ENCODE results near the gene SYCE3.
"Not testable (repeated sequence)": the region's sequence is repeated elsewhere in the genome, so short reads cannot be mapped to it uniquely, and the experiment has no call there.

Gene SYCE3

GRCh38 chr22:50520184-50520583 lies 42.5 kb downstream of the SYCE3 start:
- DNase-seq (ENCODE audit: low spot score) = not testable (repeated sequence)

GRCh38 chr22:50519151-50519550 lies 43.6 kb downstream of the SYCE3 start:
- no peak for DNase-seq (ENCODE audit: low spot score)

- DNase-seq (ENCODE audit: low spot score) = no peak
These were observed 44.1 kb downstream of the SYCE3 start for GRCh38 chr22:50518606-50519005.

- DNase-seq (ENCODE audit: low spot score) = no peak
These were observed 45.0 kb downstream of the SYCE3 start for GRCh38 chr22:50517495-50518260.

GRCh38 chr22:50516891-50517290 lies 45.8 kb downstream of the SYCE3 start:
- DNase-seq (ENCODE audit: low spot score) = no peak

- DNase-seq (ENCODE audit: low spot score) = no peak
These were observed 46.7 kb downstream of the SYCE3 start for GRCh38 chr22:50516068-50516467.

GRCh38 chr22:50513175-50513574 lies 49.5 kb downstream of the SYCE3 start:
- DNase-seq (ENCODE audit: low spot score) = no peak

- DNase-seq (ENCODE audit: low spot score) = no peak
These were observed 53.8 kb downstream of the SYCE3 start for GRCh38 chr22:50508897-50509296.

GRCh38 chr22:50507991-50508884 lies 54.5 kb downstream of the SYCE3 start, which contains the start of gene NCAPH2:
NCAPH2 (plus strand) TSS chr22:50508224; CDS start chr22:50508338, 114 bp downstream.
- DNase-seq (ENCODE audit: low spot score) = peak; percentile 100

- no peak for DNase-seq (ENCODE audit: low spot score)
These were observed 55.2 kb downstream of the SYCE3 start, which contains the start of gene LMF2 for GRCh38 chr22:50507421-50507990. LMF2 (minus strand) TSS chr22:50507702; CDS start chr22:50507675, 27 bp downstream.

- DNase-seq (ENCODE audit: low spot score) = no peak
These were observed 55.9 kb downstream of the SYCE3 start for GRCh38 chr22:50506611-50507420.

- no peak for DNase-seq (ENCODE audit: low spot score)
These were observed 56.7 kb downstream of the SYCE3 start for GRCh38 chr22:50505776-50506610.

GRCh38 chr22:50505276-50505775 lies 57.4 kb downstream of the SYCE3 start:
- DNase-seq (ENCODE audit: low spot score) = no peak

GRCh38 chr22:50504369-50505211 lies 58.1 kb downstream of the SYCE3 start:
- no peak for DNase-seq (ENCODE audit: low spot score)

GRCh38 chr22:50503475-50504145 lies 59.1 kb downstream of the SYCE3 start:
- DNase-seq (ENCODE audit: low spot score) = no peak

GRCh38 chr22:50502628-50503474 lies 59.9 kb downstream of the SYCE3 start:
- DNase-seq (ENCODE audit: low spot score) = no peak

GRCh38 chr22:50502096-50502495 lies 60.6 kb downstream of the SYCE3 start:
- DNase-seq (ENCODE audit: low spot score) = no peak

All from AG08396 (cell line).